Brain microvascular endothelial cell (primary cell): ENCODE results near the gene TFAP2E.
"Not testable (repeated sequence)": the region's sequence is repeated elsewhere in the genome, so short reads cannot be mapped to it uniquely, and the experiment has no call there.

Source experiments
- DNase-seq: peaks from one replicate; pipeline ENCODE4 v3.0.0-alpha.2; 2020
- H3K27ac ChIP-seq: fragments of 250-450 bp; sonication (Bioruptor Pico); 2 replicates; pipeline ENCODE4 v1.5.1; 2020; ENCODE audit warnings: mild to moderate bottlenecking, moderate library complexity
- H3K27me3 ChIP-seq: fragments of 250-450 bp; sonication (Bioruptor Pico); replicated peaks from 2 replicates; pipeline ENCODE4 v1.5.1; 2020; ENCODE audit warnings: mild to moderate bottlenecking
- H3K36me3 ChIP-seq: fragments of 250-450 bp; sonication (Bioruptor Pico); replicated peaks from 2 replicates; pipeline ENCODE4 v1.5.1; 2020; ENCODE audit warnings: mild to moderate bottlenecking
- H3K4me3 ChIP-seq: 2 replicates; pipeline ENCODE4 v1.5.1; 2011; ENCODE audit warnings: low read depth, mild to moderate bottlenecking, control low read depth, low read length, moderate library complexity
- CTCF ChIP-seq: IDR thresholded peaks from 2 replicates; pipeline ENCODE4 v1.5.1; 2011; ENCODE audit warnings: low read depth, mild to moderate bottlenecking, moderate library complexity, low read length, control low read depth, inconsistent platforms; ENCODE audit errors: missing control alignments
- in situ Hi-C: cut with HindIII; loops from 2 replicates; pipeline ENCODE4 v1.10.0; 2017; ENCODE audit warnings: low sequenced_read_pairs, low pct_ligation_motif_present

The TFAP2E gene

GRCh38 chr1:35577071-35577998 lies 4.2 kb downstream of the TFAP2E start:
- Histone ChIP-seq H3K4me3 (peak overlapping the region; percentile 37), H3K27me3 (peaks cover 30% of the 10 kb centered on the region), H3K36me3 (no peaks in the 10 kb centered on the region), H3K27ac (no peak overlapping the region)
- DNase-seq, result no peak
- no peak for TF ChIP-seq CTCF
- in situ Hi-C loops, result no loop called here

- in situ Hi-C loops, result no loop called here
- H3K36me3 ChIP-seq, result no peaks in the 10 kb centered on the region
- H3K27ac ChIP-seq, result no peak overlapping the region
- no peak for TF ChIP-seq CTCF
- peaks cover 5% of the 10 kb centered on the region for H3K27me3 ChIP-seq
- no peak for DNase-seq
- no peak overlapping the region for H3K4me3 ChIP-seq
Measured at GRCh38 chr1:35580949-35581388, 7.9 kb downstream of the TFAP2E start.

GRCh38 chr1:35581621-35582020 lies 8.5 kb downstream of the TFAP2E start:
- H3K27ac ChIP-seq, H3K4me3 ChIP-seq, in situ Hi-C loops, DNase-seq, H3K36me3 ChIP-seq, H3K27me3 ChIP-seq: not testable (repeated sequence)

GRCh38 chr1:35585281-35585680 lies 12.2 kb downstream of the TFAP2E start:
- Histone ChIP-seq H3K4me3 (no peak overlapping the region), H3K27me3 (no peaks in the 10 kb centered on the region), H3K27ac (no peak overlapping the region), H3K36me3 (no peaks in the 10 kb centered on the region)
- TF ChIP-seq CTCF, result no peak
- DNase-seq, result no peak
- in situ Hi-C loops, result no loop called here

GRCh38 chr1:35585805-35586204 lies 12.7 kb downstream of the TFAP2E start:
- H3K27me3 ChIP-seq, H3K36me3 ChIP-seq, H3K4me3 ChIP-seq, H3K27ac ChIP-seq, in situ Hi-C loops, DNase-seq: not testable (repeated sequence)

GRCh38 chr1:35586808-35587207 lies 13.7 kb downstream of the TFAP2E start:
- no peak overlapping the region for H3K27ac ChIP-seq
- TF ChIP-seq CTCF, result no peak
- in situ Hi-C loops, result no loop called here
- H3K27me3 ChIP-seq, result no peaks in the 10 kb centered on the region
- DNase-seq, result no peak
- no peak overlapping the region for H3K4me3 ChIP-seq
- H3K36me3 ChIP-seq, result no peaks in the 10 kb centered on the region

GRCh38 chr1:35587736-35588135 lies 14.6 kb downstream of the TFAP2E start:
- in situ Hi-C loops, result no loop called here

More at GRCh38 chr1:35587736-35588135, 14.6 kb downstream of the TFAP2E start:
- no peak for DNase-seq
- no peak overlapping the region for H3K27ac ChIP-seq
- no peak for TF ChIP-seq CTCF
- no peak overlapping the region for H3K4me3 ChIP-seq
- H3K36me3 ChIP-seq, result no peaks in the 10 kb centered on the region
- H3K27me3 ChIP-seq, result no peaks in the 10 kb centered on the region
